T-helper 9 cell (primary cell): Measurements from ENCODE around the gene ASPHD2.

Source experiments
- DNase-seq: peaks from one replicate; pipeline ENCODE4 v3.0.0-alpha.2; 2020

The ASPHD2 gene

GRCh38 chr22:26479043-26479791 is 50.2 kb downstream of the ASPHD2 start:
- no peak for DNase-seq

GRCh38 chr22:26479792-26480610 is 50.9 kb downstream of the ASPHD2 start:
- no peak for DNase-seq

GRCh38 chr22:26480611-26480932 is 51.5 kb downstream of the ASPHD2 start:
- no peak for DNase-seq

GRCh38 chr22:26481112-26481693 is 52.1 kb downstream of the ASPHD2 start:
- DNase-seq: no peak

GRCh38 chr22:26481694-26482093 is 52.6 kb downstream of the ASPHD2 start:
- no peak for DNase-seq

GRCh38 chr22:26482161-26482560 is 53.1 kb downstream of the ASPHD2 start:
- no peak for DNase-seq

- no peak for DNase-seq
Observed at GRCh38 chr22:26483043-26483438, 54.0 kb downstream of the ASPHD2 start.

GRCh38 chr22:26483439-26484359 is 54.6 kb downstream of the ASPHD2 start, which contains the start of the genes HPS4 and SRRD:
TSS of gene HPS4 (minus strand) at chr22:26483783. CDS start at chr22:26481762, 2,021 bp downstream.
TSS of gene SRRD (plus strand) at chr22:26483877. CDS start at chr22:26483891, 14 bp downstream.
- DNase-seq: peak; percentile 91

GRCh38 chr22:26484360-26484706 is 55.3 kb downstream of the ASPHD2 start:
- no peak for DNase-seq

- DNase-seq: no peak
Observed at GRCh38 chr22:26485013-26485412, 56.0 kb downstream of the ASPHD2 start.

- no peak for DNase-seq
Observed at GRCh38 chr22:26485806-26486390, 56.8 kb downstream of the ASPHD2 start.

- no peak for DNase-seq
Observed at GRCh38 chr22:26486394-26486793, 57.3 kb downstream of the ASPHD2 start.

GRCh38 chr22:26487996-26488395 is 58.9 kb downstream of the ASPHD2 start:
- DNase-seq: no peak

GRCh38 chr22:26489447-26490036 is 60.5 kb downstream of the ASPHD2 start:
- no peak for DNase-seq

- DNase-seq: no peak
Observed at GRCh38 chr22:26492220-26492619, 63.2 kb downstream of the ASPHD2 start.

- no peak for DNase-seq
Observed at GRCh38 chr22:26494506-26494905, 65.4 kb downstream of the ASPHD2 start.
